ENCODE results near the gene IL34.

The IL34 gene

GRCh38 chr16:70689035-70689969, 42.9 kb downstream of the IL34 start:
- no peak for DNase-seq (ENCODE audit: low spot score)

GRCh38 chr16:70689970-70690891, 43.9 kb downstream of the IL34 start:
- no peak for DNase-seq (ENCODE audit: low spot score)

- DNase-seq (ENCODE audit: low spot score) = peak; percentile 87
Observed at GRCh38 chr16:70691223-70692129, 45.1 kb downstream of the IL34 start.

- DNase-seq (ENCODE audit: low spot score) = no peak
Observed at GRCh38 chr16:70692130-70692872, 45.9 kb downstream of the IL34 start.

GRCh38 chr16:70692873-70693671, 46.7 kb downstream of the IL34 start:
- DNase-seq (ENCODE audit: low spot score) = no peak

- no peak for DNase-seq (ENCODE audit: low spot score)
Observed at GRCh38 chr16:70694088-70694867, 47.9 kb downstream of the IL34 start.

GRCh38 chr16:70694868-70695218, 48.5 kb downstream of the IL34 start:
- no peak for DNase-seq (ENCODE audit: low spot score)

GRCh38 chr16:70695331-70696070, 49.1 kb downstream of the IL34 start:
- DNase-seq (ENCODE audit: low spot score) = no peak

GRCh38 chr16:70696355-70696754, 50.0 kb downstream of the IL34 start:
- DNase-seq (ENCODE audit: low spot score) = no peak

GRCh38 chr16:70696952-70697593, 50.7 kb downstream of the IL34 start:
- no peak for DNase-seq (ENCODE audit: low spot score)

- no peak for DNase-seq (ENCODE audit: low spot score)
Observed at GRCh38 chr16:70697594-70698170, 51.3 kb downstream of the IL34 start.

- no peak for DNase-seq (ENCODE audit: low spot score)
Observed at GRCh38 chr16:70698901-70699300, 52.5 kb downstream of the IL34 start.

GRCh38 chr16:70699696-70700095, 53.3 kb downstream of the IL34 start:
- DNase-seq (ENCODE audit: low spot score) = no peak

GRCh38 chr16:70700101-70701020, 54.0 kb downstream of the IL34 start:
- peak; percentile 76 for DNase-seq (ENCODE audit: low spot score)

GRCh38 chr16:70701036-70701435, 54.7 kb downstream of the IL34 start:
- DNase-seq (ENCODE audit: low spot score) = no peak

- DNase-seq (ENCODE audit: low spot score) = no peak
Observed at GRCh38 chr16:70701596-70701995, 55.2 kb downstream of the IL34 start.

GRCh38 chr16:70701998-70702397, 55.6 kb downstream of the IL34 start:
- no peak for DNase-seq (ENCODE audit: low spot score)

All from putamen (tissue), 1 donor.